Effector memory CD8-positive, alpha-beta T cell (primary cell): ENCODE measurements around the gene TLR9.
"Not testable (repeated sequence)": the region's sequence is repeated elsewhere in the genome, so short reads cannot be mapped to it uniquely, and the experiment has no call there.

Source experiments
- ATAC-seq: fragments of 150-1000 bp; cut with Tn5 transposase; replicated peaks from 2 replicates; pipeline ENCODE4 v1.10.0; 2021; ENCODE audit warnings: mild to moderate bottlenecking, moderate library complexity
- DNase-seq, 3 experiments: peaks; one replicate each; pipeline ENCODE4 v3.0.0; 2021
- H3K27ac Mint-ChIP-seq, 2 donors: one replicate each; pipeline ENCODE4 v1.8.0; 2022; ENCODE audit warnings: mild to moderate bottlenecking in 2 of 2, mixed read lengths in 2 of 2, moderate library complexity in 2 of 2
- H3K27me3 Mint-ChIP-seq, 2 donors: one replicate each; pipeline ENCODE4 v1.8.0; 2022; ENCODE audit warnings: mixed read lengths in 2 of 2
- H3K36me3 Mint-ChIP-seq: one replicate; pipeline ENCODE4 v1.8.0; 2022; ENCODE audit warnings: mild to moderate bottlenecking, moderate library complexity, mixed read lengths; ENCODE audit not compliant: insufficient read depth
- H3K4me1 Mint-ChIP-seq, 2 donors: one replicate each; pipeline ENCODE4 v1.8.0; 2022; ENCODE audit warnings: low read depth in 2 of 2, mixed read lengths in 2 of 2
- H3K4me3 Mint-ChIP-seq, 2 donors: one replicate each; pipeline ENCODE4 v1.8.0; 2022; ENCODE audit warnings: mild to moderate bottlenecking in 2 of 2, mixed read lengths in 2 of 2, moderate library complexity in 2 of 2
- H3K9me3 Mint-ChIP-seq, 2 donors: one replicate each; pipeline ENCODE4 v1.8.0; 2022; ENCODE audit warnings: mixed read lengths in 2 of 2
- total RNA-seq, 9 experiments: gene quantifications; one replicate each; lab custom pipeline; 2026; lab: John Stamatoyannopoulos, UW

The TLR9 gene
- total RNA-seq = 0 reads per million in 9 experiments

GRCh38 chr3:52225452-52226228 is at the start of gene TLR9:
TSS of gene TLR9 (minus strand) at chr3:52225645. CDS start at chr3:52225529, 116 bp downstream.
- peak within 1 kb of the TSS; percentile 89 to 94 for H3K27ac Mint-ChIP-seq
- no peaks in the 10 kb centered on the region for H3K27me3 Mint-ChIP-seq
- peak; percentile 38 for ATAC-seq
- DNase-seq = no peak
- H3K4me1 Mint-ChIP-seq = peaks cover 26 to 51% of the 10 kb centered on the region in 2 donors
- H3K36me3 Mint-ChIP-seq = peaks cover 31% of the 10 kb centered on the region
- H3K4me3 Mint-ChIP-seq = peak within 1 kb of the TSS in 1 of 2 donors; percentile 85
- no peaks in the 10 kb centered on the region for H3K9me3 Mint-ChIP-seq

GRCh38 chr3:52274781-52275180 is 49.3 kb upstream of the TLR9 start:
- DNase-seq, H3K27me3 Mint-ChIP-seq, ATAC-seq, H3K9me3 Mint-ChIP-seq: not testable (repeated sequence)
- Mint-ChIP-seq H3K4me3 (peak overlapping the region; percentile 90 to 98), H3K36me3 (peaks cover 74% of the 10 kb centered on the region), H3K4me1 (peaks cover 72 to 81% of the 10 kb centered on the region in 2 donors), H3K27ac (peak overlapping the region; percentile 95 to 97)

- Mint-ChIP-seq H3K27me3 (no peaks in the 10 kb centered on the region), H3K9me3 (no peaks in the 10 kb centered on the region), H3K4me1 (peaks cover 68 to 75% of the 10 kb centered on the region in 2 donors), H3K4me3 (peak overlapping the region; percentile 90 to 98), H3K27ac (peak overlapping the region; percentile 95 to 97), H3K36me3 (peaks cover 75% of the 10 kb centered on the region)
- no peak for ATAC-seq
- no peak for DNase-seq
Measured at GRCh38 chr3:52272831-52273230, 47.4 kb upstream of the TLR9 start.

GRCh38 chr3:52272172-52272571 is 46.7 kb upstream of the TLR9 start:
- not testable (repeated sequence) for ATAC-seq, H3K27me3 Mint-ChIP-seq, DNase-seq, H3K9me3 Mint-ChIP-seq
- H3K4me3 Mint-ChIP-seq = peak overlapping the region; percentile 90 to 98
- H3K36me3 Mint-ChIP-seq = peaks cover 75% of the 10 kb centered on the region
- peak overlapping the region; percentile 95 to 97 for H3K27ac Mint-ChIP-seq
- peaks cover 70 to 77% of the 10 kb centered on the region in 2 donors for H3K4me1 Mint-ChIP-seq

GRCh38 chr3:52270252-52270754 is 44.9 kb upstream of the TLR9 start:
- Mint-ChIP-seq H3K4me1 (peaks cover 59 to 61% of the 10 kb centered on the region in 2 donors), H3K9me3 (no peaks in the 10 kb centered on the region), H3K36me3 (peaks cover 90% of the 10 kb centered on the region), H3K27me3 (no peaks in the 10 kb centered on the region), H3K27ac (peak overlapping the region; percentile 95 to 97), H3K4me3 (peak overlapping the region; percentile 90 to 98)
- ATAC-seq (no peak), DNase-seq (no peak)

GRCh38 chr3:52269776-52270175 is 44.3 kb upstream of the TLR9 start:
- DNase-seq = no peak
- Mint-ChIP-seq H3K36me3 (peaks cover 90% of the 10 kb centered on the region), H3K27me3 (no peaks in the 10 kb centered on the region), H3K4me1 (peaks cover 57 to 58% of the 10 kb centered on the region in 2 donors), H3K9me3 (no peaks in the 10 kb centered on the region), H3K27ac (peak overlapping the region; percentile 95 to 97), H3K4me3 (peak overlapping the region; percentile 90 to 98)
- ATAC-seq = no peak

- H3K36me3 Mint-ChIP-seq = peaks cover 90% of the 10 kb centered on the region
- H3K4me3 Mint-ChIP-seq = peak overlapping the region in 1 of 2 donors; percentile 25
- peaks cover 55 to 57% of the 10 kb centered on the region in 2 donors for H3K4me1 Mint-ChIP-seq
- DNase-seq = no peak
- H3K27me3 Mint-ChIP-seq = no peaks in the 10 kb centered on the region
- H3K27ac Mint-ChIP-seq = peak overlapping the region; percentile 87 to 95
- H3K9me3 Mint-ChIP-seq = no peaks in the 10 kb centered on the region
- no peak for ATAC-seq
Measured at GRCh38 chr3:52268036-52268435, 42.6 kb upstream of the TLR9 start.

GRCh38 chr3:52265387-52265786 is 39.9 kb upstream of the TLR9 start:
- no peaks in the 10 kb centered on the region for H3K9me3 Mint-ChIP-seq
- H3K4me3 Mint-ChIP-seq = no peak overlapping the region
- ATAC-seq (no peak), DNase-seq (no peak)
- peaks cover 100% of the 10 kb centered on the region for H3K36me3 Mint-ChIP-seq
- H3K4me1 Mint-ChIP-seq = peaks cover 40 to 49% of the 10 kb centered on the region in 2 donors
- H3K27ac Mint-ChIP-seq = no peak overlapping the region
- H3K27me3 Mint-ChIP-seq = no peaks in the 10 kb centered on the region

- Mint-ChIP-seq H3K27me3 (no peaks in the 10 kb centered on the region), H3K4me1 (peaks cover 27 to 38% of the 10 kb centered on the region in 2 donors), H3K9me3 (no peaks in the 10 kb centered on the region), H3K27ac (peak overlapping the region in 1 of 2 donors; percentile 14), H3K4me3 (peak overlapping the region in 1 of 2 donors; percentile 15), H3K36me3 (peaks cover 97% of the 10 kb centered on the region)
- no peak for ATAC-seq
- DNase-seq = no peak
Measured at GRCh38 chr3:52262447-52262846, 37.0 kb upstream of the TLR9 start.

GRCh38 chr3:52259448-52259847 is 34.0 kb upstream of the TLR9 start:
- H3K27me3 Mint-ChIP-seq = no peaks in the 10 kb centered on the region
- ATAC-seq (no peak), DNase-seq (no peak)
- H3K27ac Mint-ChIP-seq = no peak overlapping the region
- peaks cover 34 to 50% of the 10 kb centered on the region in 2 donors for H3K4me1 Mint-ChIP-seq
- no peak overlapping the region for H3K4me3 Mint-ChIP-seq
- H3K36me3 Mint-ChIP-seq = peaks cover 95% of the 10 kb centered on the region
- no peaks in the 10 kb centered on the region for H3K9me3 Mint-ChIP-seq

GRCh38 chr3:52259035-52259434 is 33.6 kb upstream of the TLR9 start:
- peaks cover 94% of the 10 kb centered on the region for H3K36me3 Mint-ChIP-seq
- no peaks in the 10 kb centered on the region for H3K9me3 Mint-ChIP-seq
- H3K27me3 Mint-ChIP-seq = no peaks in the 10 kb centered on the region
- peak overlapping the region; percentile 88 to 95 for H3K27ac Mint-ChIP-seq
- DNase-seq (no peak), ATAC-seq (no peak)
- H3K4me1 Mint-ChIP-seq = peaks cover 33 to 49% of the 10 kb centered on the region in 2 donors
- H3K4me3 Mint-ChIP-seq = no peak overlapping the region

GRCh38 chr3:52257911-52258310 is 32.5 kb upstream of the TLR9 start:
- peaks cover 35 to 49% of the 10 kb centered on the region in 2 donors for H3K4me1 Mint-ChIP-seq
- ATAC-seq (no peak), DNase-seq (no peak)
- H3K27ac Mint-ChIP-seq = peak overlapping the region; percentile 88 to 95
- H3K27me3 Mint-ChIP-seq = no peaks in the 10 kb centered on the region
- H3K9me3 Mint-ChIP-seq = no peaks in the 10 kb centered on the region
- H3K36me3 Mint-ChIP-seq = peaks cover 94% of the 10 kb centered on the region
- H3K4me3 Mint-ChIP-seq = no peak overlapping the region

- peaks cover 94% of the 10 kb centered on the region for H3K36me3 Mint-ChIP-seq
- no peaks in the 10 kb centered on the region for H3K9me3 Mint-ChIP-seq
- ATAC-seq (no peak), DNase-seq (no peak)
- H3K4me3 Mint-ChIP-seq = no peak overlapping the region
- peak overlapping the region; percentile 88 to 95 for H3K27ac Mint-ChIP-seq
- H3K27me3 Mint-ChIP-seq = no peaks in the 10 kb centered on the region
- peaks cover 38 to 51% of the 10 kb centered on the region in 2 donors for H3K4me1 Mint-ChIP-seq
Measured at GRCh38 chr3:52256622-52257021, 31.2 kb upstream of the TLR9 start.

- no peak overlapping the region for H3K4me3 Mint-ChIP-seq
- H3K9me3 Mint-ChIP-seq = no peaks in the 10 kb centered on the region
- no peaks in the 10 kb centered on the region for H3K27me3 Mint-ChIP-seq
- ATAC-seq = no peak
- peaks cover 38 to 48% of the 10 kb centered on the region in 2 donors for H3K4me1 Mint-ChIP-seq
- peak overlapping the region; percentile 89 to 95 for H3K27ac Mint-ChIP-seq
- H3K36me3 Mint-ChIP-seq = peaks cover 94% of the 10 kb centered on the region
- DNase-seq = no peak
Measured at GRCh38 chr3:52256159-52256558, 30.7 kb upstream of the TLR9 start.
